Measurements from ENCODE around the gene TENT5C.

GRCh38 chr1:117646956-117647355 is 41.1 kb downstream of the TENT5C start:
- no peak for TF ChIP-seq CTCF (IDR thresholded peaks at IDR 0.05)
- no peak for TF ChIP-seq POLR2A (IDR thresholded peaks at IDR 0.05)
- TF ChIP-seq EP300 (IDR thresholded peaks at IDR 0.05): no peak

Measured in tibial nerve (tissue), 4 donors.